Keratinocyte (primary cell): ENCODE measurements around the gene INAFM1. TPM values are rescaled to one million over a fixed set of nuclear protein-coding genes. Genes with fewer than 3 reads are reported as not detected.

Experiments used
- DNase-seq: peaks from one replicate; pipeline ENCODE4 v3.0.0-alpha.2; 2011; ENCODE audit warnings: low read depth, missing footprints, low spot score
- FAIRE-seq: peaks from 2 replicates; lab custom pipeline; 2011; peaks lifted over from hg19 to GRCh38; lab: Jason Lieb, UNC
- H2AFZ ChIP-seq: 2 replicates; pipeline ENCODE4 v1.6.0; 2012; ENCODE audit warnings: low read length, control low read depth, inconsistent platforms; ENCODE audit not compliant: control insufficient read depth
- H3K27ac ChIP-seq: 2 replicates; pipeline ENCODE4 v1.5.1; 2011; ENCODE audit warnings: low read length; ENCODE audit not compliant: control insufficient read depth, insufficient read depth
- H3K27me3 ChIP-seq: 3 replicates; pipeline ENCODE4 v1.6.0; 2011; ENCODE audit warnings: low read length; ENCODE audit not compliant: control insufficient read depth, insufficient read depth; ENCODE audit errors: extremely low read depth
- H3K36me3 ChIP-seq, 2 experiments: 2 replicates in 1 of 2; 3 replicates in 1 of 2; pipeline ENCODE4 v1.5.1; 2011; ENCODE audit warnings: low read length in 2 of 2, mild to moderate bottlenecking in 1 of 2; ENCODE audit not compliant: control insufficient read depth in 2 of 2, insufficient read depth in 2 of 2; ENCODE audit errors: extremely low read depth in 1 of 2
- H3K4me1 ChIP-seq: 3 replicates; pipeline ENCODE4 v1.5.1; 2011; ENCODE audit warnings: low read length; ENCODE audit not compliant: control insufficient read depth, insufficient read depth; ENCODE audit errors: extremely low read depth
- H3K4me2 ChIP-seq: 3 replicates; pipeline ENCODE4 v1.6.0; 2011; ENCODE audit warnings: low read depth, low read length; ENCODE audit not compliant: control insufficient read depth, insufficient read depth; ENCODE audit errors: extremely low read depth
- H3K4me3 ChIP-seq, 3 experiments: fragments of 200-600 bp in 1 of 3; sonication (generic) in 1 of 3; 2 replicates in 2 of 3; 3 replicates in 1 of 3; pipeline ENCODE4 v1.5.1; 2011 to 2016; ENCODE audit warnings: low read length in 3 of 3, mild to moderate bottlenecking in 3 of 3, control low read depth in 2 of 3, inconsistent platforms in 1 of 3, low read depth in 1 of 3, mixed read lengths in 1 of 3, mixed run types in 1 of 3, moderate library complexity in 1 of 3; ENCODE audit not compliant: control insufficient read depth in 2 of 3, insufficient read depth in 2 of 3; ENCODE audit errors: extremely low read depth in 1 of 3
- H3K79me2 ChIP-seq: 2 replicates; pipeline ENCODE4 v1.6.0; 2012; ENCODE audit warnings: low read length; ENCODE audit not compliant: control insufficient read depth, insufficient read depth
- H3K9ac ChIP-seq: 3 replicates; pipeline ENCODE4 v1.6.0; 2011; ENCODE audit warnings: low read length; ENCODE audit not compliant: control insufficient read depth, insufficient read depth; ENCODE audit errors: extremely low read depth
- H3K9me1 ChIP-seq: 3 replicates; pipeline ENCODE4 v1.6.0; 2011; ENCODE audit warnings: low read length; ENCODE audit not compliant: control insufficient read depth, insufficient read depth; ENCODE audit errors: extremely low read depth
- H3K9me3 ChIP-seq: 2 replicates; pipeline ENCODE4 v1.5.1; 2012; ENCODE audit warnings: low read depth, low read length; ENCODE audit not compliant: control insufficient read depth
- H4K20me1 ChIP-seq: 3 replicates; pipeline ENCODE4 v1.6.0; 2011; ENCODE audit warnings: low read length; ENCODE audit not compliant: control insufficient read depth, insufficient read depth; ENCODE audit errors: extremely low read depth
- EZH2 ChIP-seq: IDR thresholded peaks from one replicate; pipeline ENCODE4 v1.6.1; 2012; ENCODE audit warnings: inconsistent platforms, mild to moderate bottlenecking, low read length, moderate library complexity
- dilution Hi-C: fragments of 300-500 bp; cut with MboI; formaldehyde crosslinking; loops from one replicate; pipeline ENCODE4 v1.7.0; 2020; ENCODE audit warnings: low sequenced_read_pairs; ENCODE audit not compliant: extremely low pct_ligation_motif_present
- polyA plus RNA-seq, 5 experiments: library from polyadenylated mRNA; depleted of rRNA in 3 of 5; stranded (reverse) in 3 of 5; stranded (forward) in 1 of 5; unstranded in 1 of 5; fragments of >200 nt; gene quantifications; 1 replicate in 1 of 5; 2 replicates in 3 of 5; 3 replicates in 1 of 5; pipeline versions ENCODE4 v1.2.1 to v1.2.3, GENCODE V29; 2011 to 2012; ENCODE audit warnings: missing spikeins in 2 of 5, low read depth in 1 of 5, low replicate concordance in 1 of 5
- TF ChIP-seq, protein P1 (sequence below), 3 experiments: IDR thresholded peaks in 1 of 3; conservative IDR thresholded peaks in 1 of 3; optimal IDR thresholded peaks in 1 of 3; 2 replicates in 2 of 3; 3 replicates in 1 of 3; pipeline versions ENCODE3 to v1.5.1; 2011; ENCODE audit warnings: low read length in 3 of 3, mild to moderate bottlenecking in 3 of 3, moderate library complexity in 2 of 3, control low read depth in 1 of 3, inconsistent platforms in 1 of 3; ENCODE audit not compliant: insufficient read depth in 2 of 3; ENCODE audit errors: extremely low read depth in 1 of 3

The INAFM1 gene
- polyA plus RNA-seq, 1 donor (not counting 4 experiments of a cell fraction or from before 2014, with no cell fraction given): 0.35 TPM

DNA sequence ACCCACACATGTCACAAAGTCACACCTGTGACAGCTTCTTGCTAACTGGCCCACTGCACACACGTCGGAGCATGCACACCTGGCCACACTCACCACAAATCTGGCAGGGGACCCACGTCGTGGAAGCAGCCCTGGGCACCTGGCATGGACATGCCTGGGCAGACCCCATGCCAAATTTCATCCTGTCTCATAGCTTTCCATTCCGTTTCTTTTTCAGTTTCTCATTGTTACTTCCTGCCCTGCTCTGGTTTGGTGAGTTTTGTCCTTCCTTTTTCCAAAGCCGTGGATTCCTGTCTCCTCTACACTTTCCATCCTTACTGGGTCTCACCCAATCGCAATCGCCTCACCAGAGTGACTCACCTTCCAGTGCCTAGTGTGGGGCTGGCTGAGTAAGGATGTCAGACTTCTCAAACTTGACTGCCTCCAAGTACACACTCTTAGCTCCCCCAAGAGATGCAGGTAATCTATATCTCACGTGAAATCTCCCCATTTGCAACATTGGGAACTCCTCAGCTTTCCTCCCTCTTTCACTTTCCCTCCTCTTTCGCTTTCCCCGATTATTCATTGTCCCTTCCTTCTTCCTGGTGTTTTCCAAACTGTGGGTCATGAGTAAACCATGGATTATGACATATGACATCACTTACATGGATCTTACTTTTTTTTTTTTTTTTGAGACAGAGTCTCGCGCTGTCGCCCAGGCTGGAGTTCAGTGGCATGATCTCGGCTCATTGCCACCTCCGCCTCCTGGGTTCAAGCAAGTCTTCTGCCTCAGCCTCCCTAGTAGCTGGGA, 42.1 kb upstream of the INAFM1 start:
- H4K20me1 ChIP-seq: no peaks in the 10 kb centered on the region
- no peaks in the 10 kb centered on the region for H3K9me3 ChIP-seq
- peak; percentile 92 for DNase-seq
- peak overlapping the region; percentile 72 for H3K9ac ChIP-seq
- peak overlapping the region; percentile 86 for H3K4me2 ChIP-seq
- peaks cover 3% of the 10 kb centered on the region for H3K79me2 ChIP-seq
- H3K36me3 ChIP-seq: no peaks in the 10 kb centered on the region
- no peaks in the 10 kb centered on the region for H3K9me1 ChIP-seq
- peak; percentile 94 for FAIRE-seq
- no peak for TF ChIP-seq EZH2
- TF ChIP-seq, protein P1, sequence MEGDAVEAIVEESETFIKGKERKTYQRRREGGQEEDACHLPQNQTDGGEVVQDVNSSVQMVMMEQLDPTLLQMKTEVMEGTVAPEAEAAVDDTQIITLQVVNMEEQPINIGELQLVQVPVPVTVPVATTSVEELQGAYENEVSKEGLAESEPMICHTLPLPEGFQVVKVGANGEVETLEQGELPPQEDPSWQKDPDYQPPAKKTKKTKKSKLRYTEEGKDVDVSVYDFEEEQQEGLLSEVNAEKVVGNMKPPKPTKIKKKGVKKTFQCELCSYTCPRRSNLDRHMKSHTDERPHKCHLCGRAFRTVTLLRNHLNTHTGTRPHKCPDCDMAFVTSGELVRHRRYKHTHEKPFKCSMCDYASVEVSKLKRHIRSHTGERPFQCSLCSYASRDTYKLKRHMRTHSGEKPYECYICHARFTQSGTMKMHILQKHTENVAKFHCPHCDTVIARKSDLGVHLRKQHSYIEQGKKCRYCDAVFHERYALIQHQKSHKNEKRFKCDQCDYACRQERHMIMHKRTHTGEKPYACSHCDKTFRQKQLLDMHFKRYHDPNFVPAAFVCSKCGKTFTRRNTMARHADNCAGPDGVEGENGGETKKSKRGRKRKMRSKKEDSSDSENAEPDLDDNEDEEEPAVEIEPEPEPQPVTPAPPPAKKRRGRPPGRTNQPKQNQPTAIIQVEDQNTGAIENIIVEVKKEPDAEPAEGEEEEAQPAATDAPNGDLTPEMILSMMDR (optimal IDR thresholded peaks at IDR 0.05 in 1 of 3, IDR thresholded peaks at IDR 0.05 in 1 of 3, conservative IDR thresholded peaks at IDR 0.05 in 1 of 3; ENCODE audit: extremely low read depth in 1 of 3, insufficient read depth in 2 of 3, low read length in 3 of 3): no peak
- dilution Hi-C loops: no loop called here
- H3K27ac ChIP-seq: peak overlapping the region; percentile 92
- H3K27me3 ChIP-seq: peaks cover 5% of the 10 kb centered on the region
- peak overlapping the region; percentile 59 for H2AFZ ChIP-seq
- H3K4me3 ChIP-seq: peak overlapping the region; percentile 23 to 59 (median 41)
- H3K4me1 ChIP-seq: peaks cover 40% of the 10 kb centered on the region

DNA sequence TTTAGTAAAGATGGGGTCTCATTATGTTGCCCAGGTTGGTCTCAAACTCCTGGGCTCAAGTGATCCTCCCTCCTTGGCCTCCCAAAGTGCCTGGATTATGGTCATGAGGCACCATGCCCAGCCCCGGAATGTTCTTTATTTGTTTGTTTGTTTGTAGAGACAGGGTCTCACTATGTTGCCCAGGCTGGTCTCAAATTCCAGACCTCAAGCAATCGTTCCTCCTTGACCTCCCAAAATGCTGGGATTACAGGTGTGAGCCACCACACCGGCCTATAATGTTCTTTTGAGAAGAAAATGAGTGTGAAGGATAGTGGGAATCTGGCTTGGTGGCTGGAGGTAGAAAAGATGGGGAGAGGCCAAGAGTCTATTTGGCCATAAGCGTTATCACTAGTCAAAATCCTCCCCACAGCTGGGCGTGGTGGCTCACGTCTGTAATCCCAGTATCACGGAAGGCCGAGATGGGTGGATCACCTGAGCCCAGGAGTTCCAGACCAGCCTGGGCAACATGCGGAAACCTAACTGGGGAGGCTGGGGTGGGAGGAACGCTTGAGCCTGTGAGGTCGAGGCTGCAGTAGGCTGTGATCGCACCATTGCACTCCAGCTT, 38.5 kb upstream of the INAFM1 start:
- H3K4me1 ChIP-seq: peaks cover 37% of the 10 kb centered on the region
- H3K36me3 ChIP-seq: no peaks in the 10 kb centered on the region
- no peak for FAIRE-seq

More for the DNA sequence above, 38.5 kb upstream of the INAFM1 start:
- Histone ChIP-seq H3K27ac (no peak overlapping the region), H3K79me2 (no peaks in the 10 kb centered on the region), H4K20me1 (no peaks in the 10 kb centered on the region), H3K4me2 (no peak overlapping the region), H3K9ac (no peak overlapping the region), H2AFZ (no peak overlapping the region), H3K4me3 (no peak overlapping the region), H3K9me1 (no peaks in the 10 kb centered on the region), H3K27me3 (no peaks in the 10 kb centered on the region), H3K9me3 (no peaks in the 10 kb centered on the region)
- TF ChIP-seq, protein P1 (optimal IDR thresholded peaks at IDR 0.05 in 1 of 3, IDR thresholded peaks at IDR 0.05 in 1 of 3, conservative IDR thresholded peaks at IDR 0.05 in 1 of 3; ENCODE audit: extremely low read depth in 1 of 3, insufficient read depth in 2 of 3, low read length in 3 of 3): no peak
- no peak for TF ChIP-seq EZH2
- dilution Hi-C loops: no loop called here
- DNase-seq: no peak
